K562 (cell line): ENCODE measurements around the gene GUCY2F. TPM values are rescaled to one million over a fixed set of nuclear protein-coding genes. Genes with fewer than 3 reads are reported as not detected.

Experiments
- ATAC-seq: fragments of 200-7000 bp; cut with Tn5 transposase; 3 replicates; pipeline ENCODE4 v1.9.1; 2020; ENCODE audit warnings: moderate library complexity
- BruUV-seq: library from RNA; stranded (reverse); fragments of 400-500 nt; replicated peaks from 2 replicates; lab custom pipeline; 2021; lab: Mats Ljungman, UMichigan
- CTCF ChIA-PET: fragments of 300-600 bp; formaldehyde crosslinking; extraction: SDS; loops from one replicate; lab custom pipeline; 2021; ENCODE audit warnings: low intra/inter-chr PET ratio; lab: Yijun Ruan, JAX
- POLR2A ChIA-PET: fragments of 300-600, 350-650 bp; sonication (Branson Sonifier 250); formaldehyde crosslinking; extraction: SDS; loops from one replicate; lab custom pipeline; 2021; ENCODE audit warnings: antibody characterized with exemption, inconsistent platforms; lab: Yijun Ruan, JAX
- DNase-seq, 4 experiments: peaks; one replicate each; pipeline versions ENCODE4 v3.0.0 to v3.0.0-alpha.2; 2011 to 2018; ENCODE audit warnings: low spot score in 3 of 4, mixed read lengths in 3 of 4; ENCODE audit errors: extremely low read depth in 1 of 4
- FAIRE-seq: peaks from 2 replicates; lab custom pipeline; 2011; peaks lifted over from hg19 to GRCh38; lab: Jason Lieb, UNC
- H2AFZ ChIP-seq: 2 replicates; pipeline ENCODE4 v1.6.0; 2011; ENCODE audit warnings: low read depth, low read length, control low read depth, inconsistent platforms
- H3K27ac ChIP-seq: fragments of 200-600 bp; 3 replicates; pipeline ENCODE4 v1.8.0; 2011; ENCODE audit warnings: low read depth, mild to moderate bottlenecking, control low read depth, inconsistent platforms, low read length, moderate library complexity, mixed read lengths; ENCODE audit errors: extremely low read depth
- H3K27me3 ChIP-seq, 2 experiments: fragments of 300-600 bp in 1 of 2; 2 replicates in 1 of 2; 3 replicates in 1 of 2; pipeline versions ENCODE4 v1.6.0 to v1.8.0; 2011; ENCODE audit warnings: inconsistent platforms in 2 of 2, low read length in 2 of 2, mild to moderate bottlenecking in 1 of 2, mixed read lengths in 1 of 2, moderate library complexity in 1 of 2; ENCODE audit not compliant: control insufficient read depth in 2 of 2, insufficient read depth in 2 of 2
- H3K36me3 ChIP-seq: fragments of 300-600 bp; 3 replicates; pipeline ENCODE4 v1.8.0; 2011; ENCODE audit warnings: mild to moderate bottlenecking, low read length, inconsistent platforms; ENCODE audit not compliant: control insufficient read depth, insufficient read depth
- H3K4me1 ChIP-seq, 2 experiments: fragments of 200-600 bp in 1 of 2; replicated peaks in 1 of 2; 2 replicates in 1 of 2; 3 replicates in 1 of 2; pipeline versions ENCODE4 v1.5.1 to v1.8.0; 2011; ENCODE audit warnings: inconsistent platforms in 2 of 2, low read length in 2 of 2, mild to moderate bottlenecking in 1 of 2, mixed read lengths in 1 of 2, moderate library complexity in 1 of 2; ENCODE audit not compliant: control insufficient read depth in 2 of 2, insufficient read depth in 2 of 2
- H3K4me2 ChIP-seq: 2 replicates; pipeline ENCODE4 v1.6.1; 2011; ENCODE audit warnings: low read length, control low read depth, inconsistent platforms, mixed read lengths; ENCODE audit not compliant: insufficient read depth
- H3K4me3 ChIP-seq: fragments of 200-600 bp; sonication (generic), shearing (Covaris generic); 2 replicates; pipeline ENCODE4 v1.5.1; 2016; ENCODE audit warnings: control low read depth, inconsistent platforms
- H3K79me2 ChIP-seq: fragments of 200-600 bp; 3 replicates; pipeline ENCODE4 v1.8.0; 2011; ENCODE audit warnings: low read length, inconsistent platforms; ENCODE audit not compliant: control insufficient read depth, insufficient read depth
- H3K9ac ChIP-seq, 2 experiments: 2 replicates each; pipeline versions ENCODE4 v1.6.0 to v1.6.1; 2011; ENCODE audit warnings: low read depth in 2 of 2, low read length in 2 of 2, control low read depth in 1 of 2, inconsistent platforms in 1 of 2, mild to moderate bottlenecking in 1 of 2, mixed read lengths in 1 of 2; ENCODE audit not compliant: insufficient read depth in 1 of 2
- H3K9me1 ChIP-seq: one replicate; pipeline ENCODE4 v1.6.0; 2011; ENCODE audit warnings: inconsistent platforms, mild to moderate bottlenecking, low read length, moderate library complexity; ENCODE audit not compliant: control insufficient read depth, insufficient read depth
- H3K9me3 ChIP-seq: replicated peaks from 2 replicates; pipeline ENCODE4 v1.5.1; 2011; ENCODE audit warnings: low read depth, low read length, inconsistent platforms; ENCODE audit not compliant: control insufficient read depth, insufficient read depth
- H4K20me1 ChIP-seq: replicated peaks from 2 replicates; pipeline ENCODE4 v1.6.1; 2011; ENCODE audit warnings: low read length, inconsistent platforms, mixed read lengths; ENCODE audit not compliant: control insufficient read depth, insufficient read depth
- CTBP1 ChIP-seq: fragments of 450-650 bp; IDR thresholded peaks from 2 replicates; pipeline ENCODE4 v1.6.1; 2016; ENCODE audit warnings: borderline replicate concordance
- ELF1 ChIP-seq: fragments of 200-800 bp; sonication (Bioruptor generic); IDR thresholded peaks from 2 replicates; pipeline ENCODE4 v1.6.1; 2016; ENCODE audit warnings: missing genetic modification characterization, missing compliant biosample characterization
- KLF10 ChIP-seq: fragments of 250-450 bp; sonication (Bioruptor Pico); IDR thresholded peaks from 2 replicates; pipeline ENCODE4 v1.6.1; 2021; ENCODE audit warnings: matching md5 sums
- L3MBTL2 ChIP-seq: fragments of 450-650 bp; IDR thresholded peaks from 2 replicates; pipeline ENCODE4 v1.6.1; 2016; ENCODE audit warnings: mild to moderate bottlenecking, moderate library complexity
- NR1H2 ChIP-seq: sonication (generic); formaldehyde crosslinking; IDR thresholded peaks from 2 replicates; pipeline ENCODE4 v1.4.0; 2020; ENCODE audit warnings: mild to moderate bottlenecking, missing genetic modification reagents
- PCBP1 ChIP-seq: fragments of 200-400 bp; formaldehyde crosslinking; IDR thresholded peaks from 2 replicates; pipeline ENCODE4 v1.6.1; 2018; ENCODE audit warnings: mild to moderate bottlenecking, low read depth, low read length; ENCODE audit not compliant: poor library complexity, severe bottlenecking
- TGIF2 ChIP-seq: sonication (generic); formaldehyde crosslinking; IDR thresholded peaks from 2 replicates; pipeline ENCODE4 v1.8.1; 2022; ENCODE audit warnings: mild to moderate bottlenecking, missing genetic modification reagents, moderate library complexity
- ZBTB8A ChIP-seq: fragments of 450-650 bp; IDR thresholded peaks from 2 replicates; pipeline ENCODE4 v1.6.1; 2018; ENCODE audit warnings: mild to moderate bottlenecking, moderate library complexity; ENCODE audit not compliant: partially characterized antibody
- ZKSCAN1 ChIP-seq: fragments of 150-350 bp; IDR thresholded peaks from 2 replicates; pipeline ENCODE4 v1.6.1; 2016; ENCODE audit warnings: low read depth, low read length
- ZNF561 ChIP-seq: fragments of 450-650 bp; formaldehyde crosslinking; conservative IDR thresholded peaks from 2 replicates; pipeline ENCODE4 v1.4.0; 2020; ENCODE audit warnings: mild to moderate bottlenecking, moderate library complexity
- WGBS: fragments of 100-300 bp; shearing (Covaris generic); methylation state at CpG from one replicate; pipeline ENCODE4 v1.1.6; 2016; ENCODE audit warnings: low coverage, mixed read lengths; ENCODE audit not compliant: insufficient coverage; ENCODE audit errors: missing lambda C conversion rate; 5-methylcytosine and 5-hydroxymethylcytosine counted together
- in situ Hi-C: fragments of 300-500 bp; cut with MboI; formaldehyde crosslinking; loops from 4 replicates; pipeline ENCODE4 v1.15.0; 2018; ENCODE audit warnings: inconsistent platforms, mixed read lengths
- intact Hi-C: fragments of 100-400 bp; cut with micrococcal nuclease; formaldehyde crosslinking; loops from 2 replicates; pipeline ENCODE4 v1.14.2; 2022
- polyA plus RNA-seq, 8 experiments: library from polyadenylated mRNA; depleted of rRNA in 4 of 8; stranded (reverse) in 5 of 8; unstranded in 3 of 8; fragments of >200 nt; fragmentation: Nextera tagmentation in 2 of 8; fragmentation: Illumina TruSeq in 1 of 8; extraction: Ambion mirVana in 2 of 8; extraction: Trizol in 1 of 8; gene quantifications; 2 replicates each; pipeline versions ENCODE4 v1.2.1 to v1.2.3, GENCODE V29; 2011 to 2014; ENCODE audit warnings: inconsistent platforms in 1 of 8, missing spikeins in 1 of 8
- total RNA-seq, 7 experiments: library from RNA; depleted of rRNA in 6 of 7; stranded (reverse); fragments of >200 nt in 6 of 7; fragmentation: Illumina TruSeq in 2 of 7; extraction: Trizol in 2 of 7; gene quantifications; 2 replicates each; pipeline versions ENCODE4 v1.2.1 to v1.2.3, GENCODE V29; 2011 to 2021; ENCODE audit warnings: low replicate concordance in 1 of 7

GUCY2F gene
- total and polyA plus RNA-seq, 9 of the 15 experiments (the other 6 are each of a cell fraction or from before 2014, with no cell fraction given) = 0.01 to 0.06 (median 0.05) TPM; not detected in 6

DNA sequence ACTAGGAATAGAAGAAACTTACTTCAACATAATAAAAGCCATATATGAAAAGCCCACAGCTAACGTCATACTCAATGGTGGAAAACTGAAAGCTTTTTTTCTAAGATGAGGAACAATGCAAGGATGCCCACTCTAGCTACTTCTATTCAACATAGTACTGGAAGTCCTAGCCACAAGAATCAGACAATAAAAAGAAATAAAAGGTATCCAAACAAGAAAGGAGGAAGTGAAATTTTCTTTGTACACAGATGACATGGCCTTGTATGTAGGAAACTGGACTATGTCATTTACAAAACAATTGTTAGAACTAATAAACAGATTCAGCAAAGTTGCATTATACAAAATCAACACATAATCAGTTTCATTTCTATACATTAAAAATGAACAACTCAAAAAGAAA is 29.2 kb upstream of the GUCY2F start:
- H3K9me1 ChIP-seq = no peaks in the 10 kb centered on the region
- DNase-seq (no peak), ATAC-seq (no peak), FAIRE-seq (no peak)
- ChIA-PET CTCF (no interaction called here), POLR2A (no interaction called here)
- H3K9me3 ChIP-seq = no peaks in the 10 kb centered on the region
- H3K4me2 ChIP-seq = no peak overlapping the region
- no peaks in the 10 kb centered on the region for H4K20me1 ChIP-seq
- intact Hi-C loops (no loop called here), in situ Hi-C loops (no loop called here)
- 0% methylated on average over 1 of the region's 1 CpG for WGBS
- H3K36me3 ChIP-seq = no peaks in the 10 kb centered on the region
- H3K79me2 ChIP-seq = no peaks in the 10 kb centered on the region
- H3K27ac ChIP-seq = no peak overlapping the region
- H3K4me3 ChIP-seq = no peak overlapping the region
- H3K9ac ChIP-seq = no peak overlapping the region
- H3K4me1 ChIP-seq = peaks cover 0 to 2% of the 10 kb centered on the region in 2 experiments; a peak in 2 of 5 replicates
- TF ChIP-seq ZNF561 (no peak), ELF1 (tag) (no peak), NR1H2 (CRISPR knock-in tag) (no peak), TGIF2 (no peak), ZBTB8A (no peak), CTBP1 (no peak), L3MBTL2 (no peak), ZKSCAN1 (no peak), KLF10 (CRISPR knock-in tag) (no peak), PCBP1 (no peak)
- H3K27me3 ChIP-seq = no peaks in the 10 kb centered on the region; a peak in 1 of 5 replicates
- no peak overlapping the region for H2AFZ ChIP-seq
- no TSS peak for BruUV-seq
